NCI-H82 (cell line): Measurements from ENCODE around the gene TOR1B.

Source experiments
- DNase-seq: peaks from one replicate; lab custom pipeline; 2025; lab: John Stamatoyannopoulos, UW

The TOR1B gene

GRCh38 chr9:129845373-129845772, 42.4 kb downstream of the TOR1B start:
- DNase-seq, result peak; percentile 87

- DNase-seq, result no peak
Measured at GRCh38 chr9:129848712-129849441, 45.9 kb downstream of the TOR1B start.

GRCh38 chr9:129849901-129850300, 46.9 kb downstream of the TOR1B start:
- DNase-seq, result no peak

GRCh38 chr9:129850821-129851550, 48.0 kb downstream of the TOR1B start:
- no peak for DNase-seq

GRCh38 chr9:129851821-129852220, 48.8 kb downstream of the TOR1B start:
- no peak for DNase-seq

- no peak for DNase-seq
Measured at GRCh38 chr9:129852579-129852978, 49.6 kb downstream of the TOR1B start.

- no peak for DNase-seq
Measured at GRCh38 chr9:129853614-129854013, 50.6 kb downstream of the TOR1B start.

- no peak for DNase-seq
Measured at GRCh38 chr9:129854588-129855110, 51.7 kb downstream of the TOR1B start.

- DNase-seq, result no peak
Measured at GRCh38 chr9:129857207-129857606, 54.2 kb downstream of the TOR1B start.

GRCh38 chr9:129858167-129858962, 55.4 kb downstream of the TOR1B start:
- DNase-seq, result no peak
